HL-60 (cell line): ENCODE measurements around the gene AICDA.

Experiments used
- DNase-seq, 2 experiments: peaks; one replicate each; pipeline ENCODE4 v3.0.0-alpha.2; 2010 to 2020; ENCODE audit warnings: low read depth in 1 of 2, low spot score in 1 of 2
- H3K27ac ChIP-seq: fragments of 250-450 bp; sonication (Bioruptor Pico); replicated peaks from 2 replicates; pipeline ENCODE4 v1.5.1; 2020; ENCODE audit warnings: mild to moderate bottlenecking, moderate library complexity
- H3K27me3 ChIP-seq: fragments of 250-450 bp; sonication (Bioruptor Pico); 2 replicates; pipeline ENCODE4 v1.5.1; 2021; ENCODE audit warnings: mild to moderate bottlenecking, moderate library complexity; ENCODE audit not compliant: insufficient read depth, poor library complexity, severe bottlenecking
- H3K4me3 ChIP-seq: replicated peaks from 2 replicates; pipeline ENCODE4 v1.5.1; 2011; ENCODE audit warnings: mild to moderate bottlenecking, control low read depth, low read length; ENCODE audit not compliant: insufficient read depth
- CTCF ChIP-seq: IDR thresholded peaks from one replicate; pipeline ENCODE4 v1.5.1; 2011; ENCODE audit warnings: low read length, control low read depth, inconsistent platforms; ENCODE audit not compliant: insufficient read depth
- GABPA ChIP-seq: IDR thresholded peaks from 2 replicates; pipeline ENCODE4 v1.6.1; 2012; ENCODE audit warnings: low read depth
- POLR2AphosphoS5 ChIP-seq: IDR thresholded peaks from 2 replicates; pipeline ENCODE4 v1.6.1; 2012; ENCODE audit warnings: low read depth
- REST ChIP-seq: IDR thresholded peaks from 2 replicates; pipeline ENCODE4 v1.6.1; 2012; ENCODE audit warnings: low read depth; ENCODE audit not compliant: insufficient replicate concordance
- SPI1 ChIP-seq: IDR thresholded peaks from 2 replicates; pipeline ENCODE4 v1.6.1; 2012; ENCODE audit warnings: low read depth, mild to moderate bottlenecking, borderline replicate concordance

AICDA gene

GRCh38 chr12:8561011-8561410 lies 51.6 kb downstream of the AICDA start:
- DNase-seq = no peak
- Histone ChIP-seq H3K27me3 (no peaks in the 10 kb centered on the region), H3K27ac (no peak overlapping the region), H3K4me3 (no peak overlapping the region)
- TF ChIP-seq REST = no peak
- no peak for TF ChIP-seq CTCF

- Histone ChIP-seq H3K4me3 (no peak overlapping the region), H3K27ac (no peak overlapping the region), H3K27me3 (no peaks in the 10 kb centered on the region)
- no peak for DNase-seq
- TF ChIP-seq REST (no peak), GABPA (no peak), CTCF (no peak), SPI1 (no peak)
These were observed 53.0 kb downstream of the AICDA start for GRCh38 chr12:8559676-8560075.

- TF ChIP-seq POLR2AphosphoS5 = no peak
- no peak for TF ChIP-seq GABPA
- no peak for TF ChIP-seq SPI1
- no peak for TF ChIP-seq CTCF
- TF ChIP-seq REST = no peak
- no peak for DNase-seq
- no peak overlapping the region for H3K27ac ChIP-seq
- H3K4me3 ChIP-seq = no peak overlapping the region
- no peaks in the 10 kb centered on the region for H3K27me3 ChIP-seq
These were observed 56.0 kb downstream of the AICDA start for GRCh38 chr12:8556531-8557097.
